ENCODE results near the gene FBN1.

Gene FBN1

DNA sequence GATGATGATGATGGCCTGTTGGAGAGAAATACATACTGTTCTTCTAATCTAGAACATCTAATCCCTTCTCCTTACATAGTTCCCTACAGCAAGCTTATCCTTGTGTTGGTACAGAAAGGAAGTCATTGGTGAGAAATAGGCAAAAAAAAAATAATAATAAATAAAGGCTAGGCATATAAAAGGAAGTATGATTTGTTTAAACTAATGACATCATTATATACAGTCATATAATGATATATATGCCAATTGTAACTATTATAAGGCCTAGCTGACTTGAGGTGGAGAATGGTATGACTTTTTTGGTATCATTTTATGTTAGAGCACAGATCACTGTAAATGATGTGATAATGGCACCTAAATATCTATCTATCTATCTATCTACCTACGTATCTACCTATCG lies 171.8 kb downstream of the FBN1 start:
- H3K4me3 ChIP-seq (replicated peaks; ENCODE audit: low read depth, low read length): no peak overlapping the region
- no peak for DNase-seq (ENCODE audit: low read depth)
- TF ChIP-seq, protein P1, sequence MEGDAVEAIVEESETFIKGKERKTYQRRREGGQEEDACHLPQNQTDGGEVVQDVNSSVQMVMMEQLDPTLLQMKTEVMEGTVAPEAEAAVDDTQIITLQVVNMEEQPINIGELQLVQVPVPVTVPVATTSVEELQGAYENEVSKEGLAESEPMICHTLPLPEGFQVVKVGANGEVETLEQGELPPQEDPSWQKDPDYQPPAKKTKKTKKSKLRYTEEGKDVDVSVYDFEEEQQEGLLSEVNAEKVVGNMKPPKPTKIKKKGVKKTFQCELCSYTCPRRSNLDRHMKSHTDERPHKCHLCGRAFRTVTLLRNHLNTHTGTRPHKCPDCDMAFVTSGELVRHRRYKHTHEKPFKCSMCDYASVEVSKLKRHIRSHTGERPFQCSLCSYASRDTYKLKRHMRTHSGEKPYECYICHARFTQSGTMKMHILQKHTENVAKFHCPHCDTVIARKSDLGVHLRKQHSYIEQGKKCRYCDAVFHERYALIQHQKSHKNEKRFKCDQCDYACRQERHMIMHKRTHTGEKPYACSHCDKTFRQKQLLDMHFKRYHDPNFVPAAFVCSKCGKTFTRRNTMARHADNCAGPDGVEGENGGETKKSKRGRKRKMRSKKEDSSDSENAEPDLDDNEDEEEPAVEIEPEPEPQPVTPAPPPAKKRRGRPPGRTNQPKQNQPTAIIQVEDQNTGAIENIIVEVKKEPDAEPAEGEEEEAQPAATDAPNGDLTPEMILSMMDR (IDR thresholded peaks at IDR 0.05; ENCODE audit: low read length, missing control alignments): no peak

DNA sequence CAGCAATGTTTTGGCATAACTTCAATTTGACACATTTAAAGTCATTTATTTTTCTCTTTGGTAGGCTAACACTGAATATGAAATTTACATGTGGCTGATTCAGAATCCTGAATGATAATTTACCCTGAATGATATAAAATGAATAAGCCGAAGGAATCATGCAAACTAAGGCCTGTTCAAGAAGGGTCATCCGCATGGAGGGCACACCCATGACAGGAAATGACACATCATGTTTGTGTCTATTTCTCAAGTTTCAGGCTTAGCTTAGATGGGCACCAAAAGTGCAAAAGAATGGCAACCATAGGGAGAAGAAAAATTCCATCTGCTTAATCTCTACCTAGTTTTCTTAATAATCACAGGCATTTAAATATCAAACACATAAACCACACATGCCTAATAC lies 172.8 kb downstream of the FBN1 start:
- no peak overlapping the region for H3K4me3 ChIP-seq (replicated peaks; ENCODE audit: low read depth, low read length)
- DNase-seq (ENCODE audit: low read depth): peak; percentile 63
- TF ChIP-seq, protein P1 (IDR thresholded peaks at IDR 0.05; ENCODE audit: low read length, missing control alignments): no peak

GRCh38 chr15:48471073-48471472 lies 174.4 kb downstream of the FBN1 start:
- TF ChIP-seq, protein P1 (IDR thresholded peaks at IDR 0.05; ENCODE audit: low read length, missing control alignments): no peak
- H3K4me3 ChIP-seq (replicated peaks; ENCODE audit: low read depth, low read length): no peak overlapping the region
- DNase-seq (ENCODE audit: low read depth): no peak

DNA sequence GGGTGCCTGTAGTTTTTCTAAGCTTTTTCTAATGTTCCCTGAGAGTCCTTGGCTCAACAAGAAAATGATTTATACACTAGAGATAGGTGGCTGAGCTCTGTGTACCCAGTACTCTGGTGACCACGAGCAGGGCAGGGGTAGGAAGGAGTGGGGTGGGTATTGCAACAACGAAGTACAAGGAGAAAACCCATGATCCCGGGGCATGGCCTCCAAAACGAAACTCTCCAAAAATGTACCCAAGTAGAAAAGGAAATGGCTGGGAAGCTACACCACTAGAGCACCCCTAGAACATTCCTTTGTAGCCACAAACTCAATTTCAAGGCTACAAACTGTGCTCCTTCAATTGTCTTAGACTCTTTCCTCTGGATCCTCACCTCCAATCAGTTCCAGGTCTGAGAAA lies 175.4 kb downstream of the FBN1 start:
- TF ChIP-seq, protein P1 (IDR thresholded peaks at IDR 0.05; ENCODE audit: low read length, missing control alignments): no peak
- H3K4me3 ChIP-seq (replicated peaks; ENCODE audit: low read depth, low read length): no peak overlapping the region
- no peak for DNase-seq (ENCODE audit: low read depth)

- H3K4me3 ChIP-seq (replicated peaks; ENCODE audit: low read depth, low read length): no peak overlapping the region
- TF ChIP-seq, protein P1 (IDR thresholded peaks at IDR 0.05; ENCODE audit: low read length, missing control alignments): no peak
- no peak for DNase-seq (ENCODE audit: low read depth)
Observed at GRCh38 chr15:48469681-48470080, 175.8 kb downstream of the FBN1 start.

- DNase-seq (ENCODE audit: low read depth): no peak
- H3K4me3 ChIP-seq (replicated peaks; ENCODE audit: low read depth, low read length): no peak overlapping the region
- TF ChIP-seq, protein P1 (IDR thresholded peaks at IDR 0.05; ENCODE audit: low read length, missing control alignments): no peak
Observed at GRCh38 chr15:48469271-48469670, 176.2 kb downstream of the FBN1 start.

GRCh38 chr15:48467801-48468200 lies 177.7 kb downstream of the FBN1 start:
- no peak for DNase-seq (ENCODE audit: low read depth)
- TF ChIP-seq, protein P1 (IDR thresholded peaks at IDR 0.05; ENCODE audit: low read length, missing control alignments): no peak
- H3K4me3 ChIP-seq (replicated peaks; ENCODE audit: low read depth, low read length): no peak overlapping the region

Data from fibroblast of pulmonary artery (primary cell).